GM12878 (cell line): ENCODE results near the gene FZR1. TPM values are rescaled to one million over a fixed set of nuclear protein-coding genes. Genes with fewer than 3 reads are reported as not detected.

Experiments
- BACH1 ChIP-seq: fragments of 450-650 bp; IDR thresholded peaks from 2 replicates; pipeline ENCODE4 v1.6.1; 2017; ENCODE audit warnings: mild to moderate bottlenecking, borderline replicate concordance
- BCL11A ChIP-seq: IDR thresholded peaks from 2 replicates; pipeline ENCODE4 v1.6.1; 2011; ENCODE audit warnings: low read depth, low read length
- CHD1 ChIP-seq: IDR thresholded peaks from 2 replicates; pipeline ENCODE4 v1.6.1; 2012; ENCODE audit warnings: low read depth, low read length, improper control_type of control experiment
- DPF2 ChIP-seq: fragments of 450-650 bp; IDR thresholded peaks from 2 replicates; pipeline ENCODE4 v1.6.1; 2017; ENCODE audit warnings: mild to moderate bottlenecking
- EED ChIP-seq: sonication (generic); IDR thresholded peaks from 2 replicates; pipeline ENCODE4 v1.6.1; 2016; ENCODE audit warnings: antibody characterized with exemption, low read depth
- FOXM1 ChIP-seq: IDR thresholded peaks from 2 replicates; pipeline ENCODE4 v1.6.1; 2012; ENCODE audit warnings: low read depth, mild to moderate bottlenecking, inconsistent platforms, low read length, moderate library complexity
- KDM1A ChIP-seq: fragments of 200-600 bp; sonication (generic); IDR thresholded peaks from 2 replicates; pipeline ENCODE4 v1.6.1; 2016; ENCODE audit warnings: borderline replicate concordance
- MYB ChIP-seq: fragments of 150-350 bp; IDR thresholded peaks from 2 replicates; pipeline ENCODE4 v1.6.1; 2014; ENCODE audit warnings: mild to moderate bottlenecking, low read depth, low read length, borderline replicate concordance
- NR2C1 ChIP-seq: fragments of 450-650 bp; IDR thresholded peaks from 2 replicates; pipeline ENCODE4 v1.6.1; 2017; ENCODE audit warnings: antibody characterized with exemption, mild to moderate bottlenecking, moderate library complexity
- NR2C2 ChIP-seq: IDR thresholded peaks from 2 replicates; pipeline ENCODE4 v1.6.1; 2011; ENCODE audit warnings: borderline replicate concordance, low read depth; ENCODE audit not compliant: control insufficient read depth, insufficient read length
- NR2F1 ChIP-seq: fragments of 450-650 bp; conservative IDR thresholded peaks from 2 replicates; pipeline ENCODE4 v1.6.1; 2017; ENCODE audit warnings: mild to moderate bottlenecking
- PML ChIP-seq: IDR thresholded peaks from 2 replicates; pipeline ENCODE4 v1.6.1; 2012; ENCODE audit warnings: low read length, inconsistent platforms
- POLR2AphosphoS5 ChIP-seq: IDR thresholded peaks from 2 replicates; pipeline ENCODE4 v1.6.1; 2011; ENCODE audit warnings: mild to moderate bottlenecking, low read length, inconsistent platforms
- RFX5 ChIP-seq: IDR thresholded peaks from 2 replicates; pipeline ENCODE4 v1.6.1; 2011; ENCODE audit warnings: low read depth, low read length, improper control_type of control experiment
- SIN3A ChIP-seq: IDR thresholded peaks from 2 replicates; pipeline ENCODE4 v1.6.1; 2012; ENCODE audit warnings: low read depth, low read length, improper control_type of control experiment
- SREBF2 ChIP-seq: IDR thresholded peaks from 2 replicates; pipeline ENCODE4 v1.6.1; 2012; ENCODE audit warnings: mild to moderate bottlenecking, low read length
- TARDBP ChIP-seq: IDR thresholded peaks from 2 replicates; pipeline ENCODE4 v1.6.1; 2016; ENCODE audit warnings: borderline replicate concordance
- TCF12 ChIP-seq: IDR thresholded peaks from 2 replicates; pipeline ENCODE4 v1.6.1; 2011; ENCODE audit warnings: low read depth, mild to moderate bottlenecking, low read length
- YY1 ChIP-seq: IDR thresholded peaks from 2 replicates; pipeline ENCODE4 v1.6.1; 2011; ENCODE audit warnings: low read depth, mild to moderate bottlenecking, low read length
- polyA plus RNA-seq, 11 experiments: library from polyadenylated mRNA; depleted of rRNA in 4 of 11; unstranded in 6 of 11; stranded (reverse) in 5 of 11; fragments of >200 nt; fragmentation: Nextera tagmentation in 4 of 11; fragmentation: Illumina TruSeq in 1 of 11; extraction: Ambion mirVana in 4 of 11; extraction: Trizol in 1 of 11; gene quantifications; 1 replicate in 1 of 11; 2 replicates in 10 of 11; pipeline versions ENCODE4 v1.2.1 to v1.2.3, GENCODE V29; 2011 to 2016; ENCODE audit warnings: inconsistent platforms in 2 of 11, missing spikeins in 2 of 11, low read depth in 1 of 11
- total RNA-seq, 4 experiments: library from RNA; depleted of rRNA in 3 of 4; stranded (reverse); fragments of >200 nt in 3 of 4; fragmentation: Illumina TruSeq in 1 of 4; extraction: Trizol in 1 of 4; gene quantifications; 2 replicates each; pipeline versions ENCODE4 v1.2.1 to v1.2.3, GENCODE V29; 2013 to 2021
- TF ChIP-seq, protein P1 (sequence below): fragments of 450-650 bp; IDR thresholded peaks from 2 replicates; pipeline ENCODE4 v1.6.1; 2017; ENCODE audit warnings: low read depth, mild to moderate bottlenecking, moderate library complexity
- TF ChIP-seq, protein P2 (sequence below): IDR thresholded peaks from 2 replicates; pipeline ENCODE4 v1.6.1; 2012; ENCODE audit warnings: improper control_type of control experiment, low read depth, low read length; ENCODE audit not compliant: insufficient replicate concordance
- TF ChIP-seq, protein P3 (sequence below): IDR thresholded peaks from 2 replicates; pipeline ENCODE4 v1.6.1; 2012; ENCODE audit warnings: mild to moderate bottlenecking, low read depth, low read length

The FZR1 gene
- total and polyA plus RNA-seq, 10 of the 15 experiments (the other 5 are each of a cell fraction or from before 2014, with no cell fraction given) = 0.11 to 44.2 (median 29.3) TPM

DNA sequence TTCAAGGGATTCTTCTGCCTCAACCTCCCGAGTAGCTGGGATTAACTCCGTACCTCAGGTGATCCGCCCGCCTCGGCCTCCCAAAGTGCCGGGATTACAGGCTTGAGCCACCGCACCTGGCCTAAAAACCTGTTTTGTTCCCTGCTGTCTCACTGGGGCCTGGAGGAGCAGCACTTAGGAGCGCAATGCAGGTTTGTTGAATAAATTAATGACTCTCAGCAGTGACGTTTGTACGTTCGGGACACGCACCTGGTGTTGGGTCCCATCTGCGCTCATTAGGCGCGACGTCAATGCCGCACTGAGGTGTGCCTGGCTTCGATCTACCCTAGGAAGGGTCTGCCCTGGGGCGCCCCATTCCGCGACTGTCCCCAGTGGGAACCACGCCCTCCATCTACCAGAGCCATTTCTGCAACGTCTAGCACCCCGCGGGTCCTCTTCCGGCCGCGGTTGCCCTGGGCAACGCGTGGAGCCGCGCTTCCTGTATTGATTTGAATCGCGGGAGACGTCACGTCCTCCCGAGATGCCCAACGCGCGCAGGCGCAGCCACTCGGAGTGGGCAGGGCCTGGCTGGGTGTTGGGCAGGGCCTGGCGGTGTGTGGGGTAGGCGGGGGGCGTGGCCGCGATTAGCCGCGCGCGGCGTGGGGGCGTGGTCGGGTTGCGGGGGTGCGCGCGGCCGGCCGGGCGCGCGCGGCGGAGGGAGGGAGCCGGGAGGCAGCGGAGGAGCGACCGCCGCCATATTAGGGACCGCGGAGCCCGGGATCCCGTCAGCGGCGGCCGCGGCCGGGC is at the start of gene FZR1 (continued):
- TF ChIP-seq, protein P1, sequence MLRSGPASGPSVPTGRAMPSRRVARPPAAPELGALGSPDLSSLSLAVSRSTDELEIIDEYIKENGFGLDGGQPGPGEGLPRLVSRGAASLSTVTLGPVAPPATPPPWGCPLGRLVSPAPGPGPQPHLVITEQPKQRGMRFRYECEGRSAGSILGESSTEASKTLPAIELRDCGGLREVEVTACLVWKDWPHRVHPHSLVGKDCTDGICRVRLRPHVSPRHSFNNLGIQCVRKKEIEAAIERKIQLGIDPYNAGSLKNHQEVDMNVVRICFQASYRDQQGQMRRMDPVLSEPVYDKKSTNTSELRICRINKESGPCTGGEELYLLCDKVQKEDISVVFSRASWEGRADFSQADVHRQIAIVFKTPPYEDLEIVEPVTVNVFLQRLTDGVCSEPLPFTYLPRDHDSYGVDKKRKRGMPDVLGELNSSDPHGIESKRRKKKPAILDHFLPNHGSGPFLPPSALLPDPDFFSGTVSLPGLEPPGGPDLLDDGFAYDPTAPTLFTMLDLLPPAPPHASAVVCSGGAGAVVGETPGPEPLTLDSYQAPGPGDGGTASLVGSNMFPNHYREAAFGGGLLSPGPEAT = 0 out of 2 replicates have a peak, but pooled peaks have one; percentile 37
- no peak for TF ChIP-seq MYB
- TF ChIP-seq CHD1 = no peak
- TF ChIP-seq FOXM1 = peak; percentile 100
- peak; percentile 50; the same call in 1 of the 2 replicates for TF ChIP-seq RFX5
- TF ChIP-seq NR2C2 = no peak
- peak; percentile 68 for TF ChIP-seq POLR2AphosphoS5
- TF ChIP-seq SIN3A = peak; percentile 94
- no peak for TF ChIP-seq SREBF2
- no peak for TF ChIP-seq TARDBP
- TF ChIP-seq BACH1 = peak; percentile 80
- TF ChIP-seq EED = no peak
- no peak for TF ChIP-seq NR2C1
- TF ChIP-seq BCL11A = no peak
- TF ChIP-seq YY1 = peak; percentile 93
- TF ChIP-seq, protein P2, sequence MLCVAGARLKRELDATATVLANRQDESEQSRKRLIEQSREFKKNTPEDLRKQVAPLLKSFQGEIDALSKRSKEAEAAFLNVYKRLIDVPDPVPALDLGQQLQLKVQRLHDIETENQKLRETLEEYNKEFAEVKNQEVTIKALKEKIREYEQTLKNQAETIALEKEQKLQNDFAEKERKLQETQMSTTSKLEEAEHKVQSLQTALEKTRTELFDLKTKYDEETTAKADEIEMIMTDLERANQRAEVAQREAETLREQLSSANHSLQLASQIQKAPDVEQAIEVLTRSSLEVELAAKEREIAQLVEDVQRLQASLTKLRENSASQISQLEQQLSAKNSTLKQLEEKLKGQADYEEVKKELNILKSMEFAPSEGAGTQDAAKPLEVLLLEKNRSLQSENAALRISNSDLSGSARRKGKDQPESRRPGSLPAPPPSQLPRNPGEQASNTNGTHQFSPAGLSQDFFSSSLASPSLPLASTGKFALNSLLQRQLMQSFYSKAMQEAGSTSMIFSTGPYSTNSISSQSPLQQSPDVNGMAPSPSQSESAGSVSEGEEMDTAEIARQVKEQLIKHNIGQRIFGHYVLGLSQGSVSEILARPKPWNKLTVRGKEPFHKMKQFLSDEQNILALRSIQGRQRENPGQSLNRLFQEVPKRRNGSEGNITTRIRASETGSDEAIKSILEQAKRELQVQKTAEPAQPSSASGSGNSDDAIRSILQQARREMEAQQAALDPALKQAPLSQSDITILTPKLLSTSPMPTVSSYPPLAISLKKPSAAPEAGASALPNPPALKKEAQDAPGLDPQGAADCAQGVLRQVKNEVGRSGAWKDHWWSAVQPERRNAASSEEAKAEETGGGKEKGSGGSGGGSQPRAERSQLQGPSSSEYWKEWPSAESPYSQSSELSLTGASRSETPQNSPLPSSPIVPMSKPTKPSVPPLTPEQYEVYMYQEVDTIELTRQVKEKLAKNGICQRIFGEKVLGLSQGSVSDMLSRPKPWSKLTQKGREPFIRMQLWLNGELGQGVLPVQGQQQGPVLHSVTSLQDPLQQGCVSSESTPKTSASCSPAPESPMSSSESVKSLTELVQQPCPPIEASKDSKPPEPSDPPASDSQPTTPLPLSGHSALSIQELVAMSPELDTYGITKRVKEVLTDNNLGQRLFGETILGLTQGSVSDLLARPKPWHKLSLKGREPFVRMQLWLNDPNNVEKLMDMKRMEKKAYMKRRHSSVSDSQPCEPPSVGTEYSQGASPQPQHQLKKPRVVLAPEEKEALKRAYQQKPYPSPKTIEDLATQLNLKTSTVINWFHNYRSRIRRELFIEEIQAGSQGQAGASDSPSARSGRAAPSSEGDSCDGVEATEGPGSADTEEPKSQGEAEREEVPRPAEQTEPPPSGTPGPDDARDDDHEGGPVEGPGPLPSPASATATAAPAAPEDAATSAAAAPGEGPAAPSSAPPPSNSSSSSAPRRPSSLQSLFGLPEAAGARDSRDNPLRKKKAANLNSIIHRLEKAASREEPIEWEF = no peak
- TF ChIP-seq NR2F1 = no peak; the same call in 1 of the 2 replicates
- no peak for TF ChIP-seq TCF12
- TF ChIP-seq DPF2 = no peak
- TF ChIP-seq, protein P3, sequence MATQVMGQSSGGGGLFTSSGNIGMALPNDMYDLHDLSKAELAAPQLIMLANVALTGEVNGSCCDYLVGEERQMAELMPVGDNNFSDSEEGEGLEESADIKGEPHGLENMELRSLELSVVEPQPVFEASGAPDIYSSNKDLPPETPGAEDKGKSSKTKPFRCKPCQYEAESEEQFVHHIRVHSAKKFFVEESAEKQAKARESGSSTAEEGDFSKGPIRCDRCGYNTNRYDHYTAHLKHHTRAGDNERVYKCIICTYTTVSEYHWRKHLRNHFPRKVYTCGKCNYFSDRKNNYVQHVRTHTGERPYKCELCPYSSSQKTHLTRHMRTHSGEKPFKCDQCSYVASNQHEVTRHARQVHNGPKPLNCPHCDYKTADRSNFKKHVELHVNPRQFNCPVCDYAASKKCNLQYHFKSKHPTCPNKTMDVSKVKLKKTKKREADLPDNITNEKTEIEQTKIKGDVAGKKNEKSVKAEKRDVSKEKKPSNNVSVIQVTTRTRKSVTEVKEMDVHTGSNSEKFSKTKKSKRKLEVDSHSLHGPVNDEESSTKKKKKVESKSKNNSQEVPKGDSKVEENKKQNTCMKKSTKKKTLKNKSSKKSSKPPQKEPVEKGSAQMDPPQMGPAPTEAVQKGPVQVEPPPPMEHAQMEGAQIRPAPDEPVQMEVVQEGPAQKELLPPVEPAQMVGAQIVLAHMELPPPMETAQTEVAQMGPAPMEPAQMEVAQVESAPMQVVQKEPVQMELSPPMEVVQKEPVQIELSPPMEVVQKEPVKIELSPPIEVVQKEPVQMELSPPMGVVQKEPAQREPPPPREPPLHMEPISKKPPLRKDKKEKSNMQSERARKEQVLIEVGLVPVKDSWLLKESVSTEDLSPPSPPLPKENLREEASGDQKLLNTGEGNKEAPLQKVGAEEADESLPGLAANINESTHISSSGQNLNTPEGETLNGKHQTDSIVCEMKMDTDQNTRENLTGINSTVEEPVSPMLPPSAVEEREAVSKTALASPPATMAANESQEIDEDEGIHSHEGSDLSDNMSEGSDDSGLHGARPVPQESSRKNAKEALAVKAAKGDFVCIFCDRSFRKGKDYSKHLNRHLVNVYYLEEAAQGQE = no peak
- TF ChIP-seq PML = no peak
- TF ChIP-seq KDM1A = no peak
